BE2C (cell line): ENCODE results near the gene DSC1.

ENCODE experiments used
- DNase-seq: peaks from one replicate; pipeline ENCODE4 v3.0.0-alpha.2; 2020
- H3K27me3 ChIP-seq: fragments of 250-450 bp; sonication (Bioruptor Pico); 2 replicates; pipeline ENCODE4 v1.5.1; 2020; ENCODE audit warnings: mild to moderate bottlenecking
- H3K36me3 ChIP-seq: fragments of 250-450 bp; sonication (Bioruptor Pico); 2 replicates; pipeline ENCODE4 v1.5.1; 2020; ENCODE audit warnings: mild to moderate bottlenecking
- H3K4me1 ChIP-seq: fragments of 250-450 bp; sonication (Bioruptor Pico); 2 replicates; pipeline ENCODE4 v1.5.1; 2020
- H3K4me3 ChIP-seq: 2 replicates; pipeline ENCODE4 v1.5.1; 2011; ENCODE audit warnings: low read depth, low read length
- H3K9me3 ChIP-seq: fragments of 250-450 bp; sonication (Bioruptor Pico); 2 replicates; pipeline ENCODE4 v1.5.1; 2020
- TF ChIP-seq, protein P1 (sequence below): IDR thresholded peaks from 2 replicates; pipeline ENCODE4 v1.5.1; 2012; ENCODE audit warnings: mild to moderate bottlenecking, low read depth, low read length

The DSC1 gene

DNA sequence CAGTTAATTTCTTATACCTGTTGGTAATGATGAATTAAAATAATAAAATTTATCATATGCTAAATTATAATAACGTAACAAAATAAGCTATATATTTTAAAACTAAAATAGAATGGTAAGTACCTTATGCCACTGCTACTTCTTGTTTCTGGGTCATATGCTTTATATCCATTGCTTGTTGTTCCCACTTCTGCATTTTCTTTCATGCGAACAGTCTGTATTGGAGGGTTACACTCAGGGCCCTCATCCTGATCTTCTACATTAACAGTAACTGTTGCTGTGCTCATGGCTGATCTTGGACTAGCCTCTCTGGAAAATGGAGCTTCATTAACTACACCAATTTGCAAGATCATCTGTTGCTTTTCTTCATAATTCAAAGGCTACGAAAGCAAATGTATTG is 82.7 kb downstream of the DSC1 start:
- DNase-seq = no peak
- Histone ChIP-seq H3K27me3 (no peaks in the 10 kb centered on the region), H3K4me3 (no peak overlapping the region), H3K9me3 (no peaks in the 10 kb centered on the region), H3K36me3 (no peaks in the 10 kb centered on the region), H3K4me1 (no peaks in the 10 kb centered on the region)
- TF ChIP-seq, protein P1, sequence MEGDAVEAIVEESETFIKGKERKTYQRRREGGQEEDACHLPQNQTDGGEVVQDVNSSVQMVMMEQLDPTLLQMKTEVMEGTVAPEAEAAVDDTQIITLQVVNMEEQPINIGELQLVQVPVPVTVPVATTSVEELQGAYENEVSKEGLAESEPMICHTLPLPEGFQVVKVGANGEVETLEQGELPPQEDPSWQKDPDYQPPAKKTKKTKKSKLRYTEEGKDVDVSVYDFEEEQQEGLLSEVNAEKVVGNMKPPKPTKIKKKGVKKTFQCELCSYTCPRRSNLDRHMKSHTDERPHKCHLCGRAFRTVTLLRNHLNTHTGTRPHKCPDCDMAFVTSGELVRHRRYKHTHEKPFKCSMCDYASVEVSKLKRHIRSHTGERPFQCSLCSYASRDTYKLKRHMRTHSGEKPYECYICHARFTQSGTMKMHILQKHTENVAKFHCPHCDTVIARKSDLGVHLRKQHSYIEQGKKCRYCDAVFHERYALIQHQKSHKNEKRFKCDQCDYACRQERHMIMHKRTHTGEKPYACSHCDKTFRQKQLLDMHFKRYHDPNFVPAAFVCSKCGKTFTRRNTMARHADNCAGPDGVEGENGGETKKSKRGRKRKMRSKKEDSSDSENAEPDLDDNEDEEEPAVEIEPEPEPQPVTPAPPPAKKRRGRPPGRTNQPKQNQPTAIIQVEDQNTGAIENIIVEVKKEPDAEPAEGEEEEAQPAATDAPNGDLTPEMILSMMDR = no peak
